Stimulated activated CD8-positive, alpha-beta memory T cell treated with anti-CD3 and anti-CD28 coated beads, Interleukin-2, amount 100 ng/mL, for 1 hour (primary cell): ENCODE results near the gene GTPBP2.
A peak's percentile ranks its signal among the peaks of the same experiment; 100 is the strongest.
"Not testable (repeated sequence)": the region's sequence is repeated elsewhere in the genome, so short reads cannot be mapped to it uniquely, and the experiment has no call there.

Experiments used
- DNase-seq, 2 donors: peaks; one replicate each; pipeline ENCODE4 v3.0.0-alpha.2; 2020; ENCODE audit warnings: low read depth in 2 of 2

GTPBP2 gene

GRCh38 chr6:43629104-43629504, at the start of gene GTPBP2:
Gene GTPBP2, minus strand, starts transcription at chr6:43629264. Its CDS starts 102 bp downstream, at chr6:43629162.
- DNase-seq, result peak; percentile 92 to 93

- no peak for DNase-seq
Observed at GRCh38 chr6:43678341-43678740, 49.3 kb upstream of the GTPBP2 start.

GRCh38 chr6:43677759-43678158, 48.7 kb upstream of the GTPBP2 start:
- no peak for DNase-seq

- no peak for DNase-seq
Observed at GRCh38 chr6:43676962-43677606, 48.0 kb upstream of the GTPBP2 start.

- no peak for DNase-seq
Observed at GRCh38 chr6:43674921-43675320, 45.9 kb upstream of the GTPBP2 start.

- DNase-seq, result no peak
Observed at GRCh38 chr6:43674291-43674690, 45.2 kb upstream of the GTPBP2 start.

- no peak for DNase-seq
Observed at GRCh38 chr6:43673444-43674084, 44.5 kb upstream of the GTPBP2 start.

- DNase-seq, result no peak
Observed at GRCh38 chr6:43671801-43672690, 43.0 kb upstream of the GTPBP2 start.

GRCh38 chr6:43671011-43671800, 42.1 kb upstream of the GTPBP2 start:
- no peak for DNase-seq

GRCh38 chr6:43670623-43670986, 41.5 kb upstream of the GTPBP2 start:
- DNase-seq, result no peak

- DNase-seq, result no peak
Observed at GRCh38 chr6:43669922-43670622, 41.0 kb upstream of the GTPBP2 start.

GRCh38 chr6:43669050-43669921, 40.2 kb upstream of the GTPBP2 start:
- no peak for DNase-seq

- no peak for DNase-seq
Observed at GRCh38 chr6:43668151-43669028, 39.3 kb upstream of the GTPBP2 start.

GRCh38 chr6:43667245-43668150, 38.4 kb upstream of the GTPBP2 start:
- DNase-seq, result peak; percentile 38 to 64

- no peak for DNase-seq
Observed at GRCh38 chr6:43666196-43666920, 37.3 kb upstream of the GTPBP2 start.

GRCh38 chr6:43665376-43665775, 36.3 kb upstream of the GTPBP2 start:
- no peak for DNase-seq

- DNase-seq, result not testable (repeated sequence)
Observed at GRCh38 chr6:43662948-43663347, 33.9 kb upstream of the GTPBP2 start.
